HUES6 (cell line): ENCODE measurements around the gene SERTAD2.

Experiments
- H3K27ac ChIP-seq: 2 replicates; pipeline ENCODE4 v1.7.0; 2013; ENCODE audit warnings: low read depth, mild to moderate bottlenecking, low read length, inconsistent platforms
- H3K27me3 ChIP-seq: 2 replicates; pipeline ENCODE4 v1.6.1; 2013; ENCODE audit warnings: low read length; ENCODE audit not compliant: control insufficient read depth, insufficient read depth
- H3K36me3 ChIP-seq: 2 replicates; pipeline ENCODE4 v1.6.1; 2013; ENCODE audit warnings: low read length; ENCODE audit not compliant: control insufficient read depth, insufficient read depth
- H3K4me1 ChIP-seq: 2 replicates; pipeline ENCODE4 v1.6.1; 2013; ENCODE audit warnings: low read length; ENCODE audit not compliant: control insufficient read depth, insufficient read depth
- H3K4me3 ChIP-seq: 2 replicates; pipeline ENCODE4 v1.5.1; 2013; ENCODE audit warnings: low read depth, low read length
- H3K9ac ChIP-seq: one replicate; pipeline ENCODE4 v1.6.1; 2013; ENCODE audit warnings: mild to moderate bottlenecking, low read length
- H3K9me3 ChIP-seq: 2 replicates; pipeline ENCODE4 v1.6.1; 2013; ENCODE audit warnings: low read depth, low read length; ENCODE audit not compliant: control insufficient read depth, insufficient read depth

The SERTAD2 gene

GRCh38 chr2:64586883-64587481, 66.7 kb downstream of the SERTAD2 start:
- Histone ChIP-seq H3K27ac (no peak overlapping the region), H3K36me3 (peaks cover 19% of the 10 kb centered on the region), H3K4me1 (no peaks in the 10 kb centered on the region), H3K4me3 (no peak overlapping the region), H3K9ac (no peak overlapping the region), H3K9me3 (no peaks in the 10 kb centered on the region), H3K27me3 (no peaks in the 10 kb centered on the region)

GRCh38 chr2:64586054-64586453, 67.7 kb downstream of the SERTAD2 start:
- Histone ChIP-seq H3K27me3 (no peaks in the 10 kb centered on the region), H3K36me3 (peaks cover 13% of the 10 kb centered on the region), H3K27ac (no peak overlapping the region)

GRCh38 chr2:64582774-64583340, 70.9 kb downstream of the SERTAD2 start:
- peaks cover 14% of the 10 kb centered on the region for H3K36me3 ChIP-seq
- H3K4me1 ChIP-seq, result no peaks in the 10 kb centered on the region
- H3K9ac ChIP-seq, result no peak overlapping the region
- no peak overlapping the region for H3K27ac ChIP-seq
- no peaks in the 10 kb centered on the region for H3K9me3 ChIP-seq
- no peaks in the 10 kb centered on the region for H3K27me3 ChIP-seq
- no peak overlapping the region for H3K4me3 ChIP-seq

More at GRCh38 chr2:64586054-64586453, 67.7 kb downstream of the SERTAD2 start:
- H3K4me1 ChIP-seq, result no peaks in the 10 kb centered on the region
- no peak overlapping the region for H3K9ac ChIP-seq
- H3K9me3 ChIP-seq, result no peaks in the 10 kb centered on the region
- no peak overlapping the region for H3K4me3 ChIP-seq

- Histone ChIP-seq H3K4me1 (no peaks in the 10 kb centered on the region), H3K4me3 (no peak overlapping the region), H3K27ac (no peak overlapping the region), H3K36me3 (peaks cover 14% of the 10 kb centered on the region), H3K9ac (no peak overlapping the region), H3K27me3 (no peaks in the 10 kb centered on the region), H3K9me3 (no peaks in the 10 kb centered on the region)
These were observed 71.8 kb downstream of the SERTAD2 start for GRCh38 chr2:64581777-64582539.
